Lung (tissue), 12 donors: Measurements from ENCODE around the gene CEBPB. TPM values are rescaled to one million over a fixed set of nuclear protein-coding genes. Genes with fewer than 3 reads are reported as not detected.

Experiments used
- ATAC-seq: fragments of 200-7000 bp; cut with Tn5 transposase; one replicate; pipeline ENCODE4 v1.9.1; 2020; ENCODE audit warnings: moderate number of reproducible peaks; ENCODE audit not compliant: insufficient read depth, low FRiP score
- DNase-seq, 3 donors: peaks; one replicate each; pipeline ENCODE4 v3.0.0-alpha.2; 2013 to 2017
- H3K27ac ChIP-seq, 2 donors: one replicate each; pipeline ENCODE4 v1.5.1; 2013; ENCODE audit warnings: mild to moderate bottlenecking in 2 of 2, moderate library complexity in 2 of 2, control low read depth in 1 of 2, inconsistent platforms in 1 of 2, low read depth in 1 of 2, low read length in 1 of 2
- H3K27me3 ChIP-seq, 3 donors: one replicate each; pipeline ENCODE4 v1.5.1; 2013; ENCODE audit warnings: low read length in 2 of 3; ENCODE audit not compliant: control insufficient read depth in 3 of 3, insufficient read depth in 3 of 3
- H3K36me3 ChIP-seq, 4 donors: one replicate each; pipeline ENCODE4 v1.5.1; 2013; ENCODE audit warnings: low read length in 4 of 4, mild to moderate bottlenecking in 1 of 4, moderate library complexity in 1 of 4; ENCODE audit not compliant: control insufficient read depth in 4 of 4, insufficient read depth in 4 of 4
- H3K4me1 ChIP-seq, 5 donors: one replicate each; pipeline ENCODE4 v1.5.1; 2013; ENCODE audit warnings: low read length in 5 of 5, mild to moderate bottlenecking in 2 of 5, moderate library complexity in 1 of 5; ENCODE audit not compliant: control insufficient read depth in 5 of 5, insufficient read depth in 5 of 5
- H3K4me3 ChIP-seq: one replicate; pipeline ENCODE4 v1.5.1; 2013; ENCODE audit warnings: mild to moderate bottlenecking, control low read depth, moderate library complexity
- H3K9ac ChIP-seq, 2 donors: one replicate each; pipeline ENCODE4 v1.5.1; 2013; ENCODE audit warnings: low read length in 2 of 2, control low read depth in 1 of 2; ENCODE audit not compliant: insufficient read depth in 1 of 2
- H3K9me3 ChIP-seq, 4 donors: one replicate each; pipeline ENCODE4 v1.5.1; 2013; ENCODE audit warnings: low read length in 3 of 4, mild to moderate bottlenecking in 1 of 4, moderate library complexity in 1 of 4; ENCODE audit not compliant: control insufficient read depth in 4 of 4, insufficient read depth in 3 of 4
- CTCF ChIP-seq: IDR thresholded peaks from 2 replicates; pipeline ENCODE4 v1.5.1; 2012; ENCODE audit warnings: mild to moderate bottlenecking; ENCODE audit errors: control extremely low read depth, extremely low read depth
- WGBS, 2 donors: extraction: QIAGEN DNeasy Blood & Tissue Kit; methylation state at CpG; one replicate each; pipeline ENCODE4 v1.1.7; 2013; 5-methylcytosine and 5-hydroxymethylcytosine counted together
- polyA plus RNA-seq, 2 donors: library from polyadenylated mRNA; stranded (reverse); fragments of 200-250 nt; gene quantifications; one replicate each; pipeline ENCODE4 v1.2.1, GENCODE V29; 2013
- total RNA-seq, 2 donors: library from RNA; depleted of rRNA in 1 of 2; stranded (reverse); fragments of >200 nt in 1 of 2; gene quantifications; one replicate each; pipeline ENCODE4 v1.2.1, GENCODE V29; 2014 to 2021
- donor health status: control.
- donor health status: control.
- donor health status: Bipolar disorder and iron deficiency.
- donor health status: healthy.
- donor health status: DM: yes; HTN: yes; CAD: no.

CEBPB gene
- total and polyA plus RNA-seq, 4 donors: 53.2 to 296 (median 124) TPM

GRCh38 chr20:50211091-50211490 is 20.5 kb downstream of the CEBPB start:
- no peaks in the 10 kb centered on the region for H3K27me3 ChIP-seq
- TF ChIP-seq CTCF: no peak
- H3K27ac ChIP-seq: no peak overlapping the region
- H3K9me3 ChIP-seq: no peaks in the 10 kb centered on the region
- no peak for DNase-seq
- ATAC-seq: no peak
- H3K9ac ChIP-seq: no peak overlapping the region
- no peaks in the 10 kb centered on the region for H3K36me3 ChIP-seq
- peaks cover 0 to 12% (median 5%) of the 10 kb centered on the region in 5 donors for H3K4me1 ChIP-seq
- 45 to 63% methylated on average over 5 of the region's 5 CpGs for WGBS, 2 donors
- no peak overlapping the region for H3K4me3 ChIP-seq

- no peak overlapping the region for H3K9ac ChIP-seq
- H3K27me3 ChIP-seq: no peaks in the 10 kb centered on the region
- no peak overlapping the region for H3K27ac ChIP-seq
- TF ChIP-seq CTCF: no peak
- DNase-seq: no peak
- H3K9me3 ChIP-seq: no peaks in the 10 kb centered on the region
- WGBS, 2 donors: 69 to 79% methylated on average over 7 of the region's 7 CpGs
- H3K36me3 ChIP-seq: no peaks in the 10 kb centered on the region
- H3K4me3 ChIP-seq: no peak overlapping the region
- no peak for ATAC-seq
- peaks cover 0 to 15% (median 5%) of the 10 kb centered on the region in 5 donors for H3K4me1 ChIP-seq
Observed at GRCh38 chr20:50213531-50214106, 23.0 kb downstream of the CEBPB start.

GRCh38 chr20:50214226-50215024 is 23.8 kb downstream of the CEBPB start:
- no peak overlapping the region for H3K27ac ChIP-seq
- H3K9ac ChIP-seq: no peak overlapping the region
- H3K9me3 ChIP-seq: no peaks in the 10 kb centered on the region
- H3K4me3 ChIP-seq: no peak overlapping the region
- no peak for ATAC-seq
- no peaks in the 10 kb centered on the region for H3K27me3 ChIP-seq
- H3K36me3 ChIP-seq: no peaks in the 10 kb centered on the region
- H3K4me1 ChIP-seq: peaks cover 0 to 15% (median 5%) of the 10 kb centered on the region in 5 donors
- no peak for TF ChIP-seq CTCF
- WGBS, 2 donors: 92 to 94% methylated on average over 9 of the region's 9 CpGs
- no peak for DNase-seq
